K562 (cell line): ENCODE data around the gene CD37. TPM values are rescaled to one million over a fixed set of nuclear protein-coding genes. Genes with fewer than 3 reads are reported as not detected.
A peak's percentile ranks its signal among the peaks of the same experiment; 100 is the strongest.

ENCODE experiments used
- HSF4 ChIP-seq: fragments of 250-450 bp; sonication (Bioruptor Pico); IDR thresholded peaks from 2 replicates; pipeline ENCODE4 v2.1.2; 2022; ENCODE audit warnings: mild to moderate bottlenecking, moderate library complexity, borderline replicate concordance
- REST ChIP-seq, 2 experiments: fragments of 450-650 bp; formaldehyde crosslinking in 1 of 2; IDR thresholded peaks; 2 replicates each; pipeline versions ENCODE4 v1.4.0 to v1.6.1; 2014 to 2020; ENCODE audit warnings: mild to moderate bottlenecking in 2 of 2, borderline replicate concordance in 1 of 2, low read depth in 1 of 2
- SMAD2 ChIP-seq: fragments of 150-350 bp; IDR thresholded peaks from 2 replicates; pipeline ENCODE4 v1.6.1; 2014; ENCODE audit warnings: low read depth, mild to moderate bottlenecking, low read length
- TFAP4 ChIP-seq: sonication (generic); formaldehyde crosslinking; IDR thresholded peaks from 2 replicates; pipeline ENCODE4 v1.8.0; 2022; ENCODE audit warnings: missing genetic modification reagents, mild to moderate bottlenecking, moderate library complexity, borderline replicate concordance
- USF1 ChIP-seq: sonication (generic); formaldehyde crosslinking; IDR thresholded peaks from 2 replicates; pipeline ENCODE4 v1.9.0; 2022; ENCODE audit warnings: mild to moderate bottlenecking, missing genetic modification reagents
- ZBTB40 ChIP-seq, 2 experiments: fragments of 450-650 bp in 1 of 2; sonication (generic) in 1 of 2; formaldehyde crosslinking in 1 of 2; IDR thresholded peaks; 2 replicates each; pipeline versions ENCODE4 v1.7.1 to v1.9.0; 2016 to 2022; ENCODE audit warnings: inconsistent platforms in 1 of 2, mild to moderate bottlenecking in 1 of 2, missing genetic modification reagents in 1 of 2
- ZNF668 ChIP-seq: fragments of 250-450 bp; sonication (Bioruptor Pico); IDR thresholded peaks from 2 replicates; pipeline ENCODE4 v1.8.0; 2022; ENCODE audit warnings: mild to moderate bottlenecking, inconsistent platforms
- polyA plus RNA-seq, 8 experiments: library from polyadenylated mRNA; depleted of rRNA in 4 of 8; stranded (reverse) in 5 of 8; unstranded in 3 of 8; fragments of >200 nt; fragmentation: Nextera tagmentation in 2 of 8; fragmentation: Illumina TruSeq in 1 of 8; extraction: Ambion mirVana in 2 of 8; extraction: Trizol in 1 of 8; gene quantifications; 2 replicates each; pipeline versions ENCODE4 v1.2.1 to v1.2.3, GENCODE V29; 2011 to 2014; ENCODE audit warnings: inconsistent platforms in 1 of 8, missing spikeins in 1 of 8
- total RNA-seq, 7 experiments: library from RNA; depleted of rRNA in 6 of 7; stranded (reverse); fragments of >200 nt in 6 of 7; fragmentation: Illumina TruSeq in 2 of 7; extraction: Trizol in 2 of 7; gene quantifications; 2 replicates each; pipeline versions ENCODE4 v1.2.1 to v1.2.3, GENCODE V29; 2011 to 2021; ENCODE audit warnings: low replicate concordance in 1 of 7

The CD37 gene
- total and polyA plus RNA-seq, 9 of the 15 experiments (the other 6 are each of a cell fraction or from before 2014, with no cell fraction given): 2.5 to 19.0 (median 7.4) TPM

GRCh38 chr19:49347835-49348234 lies 12.6 kb downstream of the CD37 start (continued):
- TF ChIP-seq ZBTB40 (IDR thresholded peaks at IDR 0.05) (no peak), ZBTB40 (CRISPR knock-in tag; IDR thresholded peaks at IDR 0.05) (no peak), USF1 (CRISPR knock-in tag) (peak; percentile 93), ZNF668 (no peak), TFAP4 (CRISPR knock-in tag) (0 out of 2 replicates have a peak, but pooled peaks have one; percentile 28), HSF4 (no peak), REST (IDR thresholded peaks at IDR 0.05; ENCODE audit: borderline replicate concordance) (peak; percentile 65), REST (CRISPR knock-in tag; IDR thresholded peaks at IDR 0.05; ENCODE audit: low read depth) (no peak), SMAD2 (no peak)
